ENCODE measurements around the gene VAV1. TPM values are rescaled to one million over a fixed set of nuclear protein-coding genes. Genes with fewer than 3 reads are reported as not detected.

Gene VAV1
- total and polyA plus RNA-seq, 2 donors (not counting 1 experiment from before 2014, with no cell fraction given) = 62.7 to 98.8 TPM

- Histone ChIP-seq H3K9ac (ENCODE audit: low read length) (no peak overlapping the region), H4K20me1 (ENCODE audit: control insufficient read depth, insufficient read depth, low read length, poor library complexity, severe bottlenecking) (no peaks in the 10 kb centered on the region), H3K4me1 (ENCODE audit: control insufficient read depth in 2 of 2, insufficient read depth in 2 of 2, low read length in 2 of 2) (no peaks in the 10 kb centered on the region), H2AFZ (ENCODE audit: insufficient read depth, low read depth, low read length, poor library complexity, severe bottlenecking) (no peak overlapping the region), H3K36me3 (replicated peaks in 1 of 2; ENCODE audit: control extremely low read depth in 1 of 2, control insufficient read depth in 1 of 2, extremely low read depth in 1 of 2, insufficient read depth in 2 of 2, low read length in 1 of 2) (no peaks in the 10 kb centered on the region), H3K27me3 (replicated peaks in 1 of 4; ENCODE audit: control extremely low read depth in 1 of 4, control insufficient read depth in 3 of 4, insufficient read depth in 4 of 4, low read length in 3 of 4) (no peaks in the 10 kb centered on the region), H3K9me3 (ENCODE audit: control extremely low read depth in 1 of 3, control insufficient read depth in 2 of 3, insufficient read depth in 1 of 3, low read length in 2 of 3) (peaks cover 4 to 18% (median 18%) of the 10 kb centered on the region in 3 donors), H3K79me2 (ENCODE audit: control insufficient read depth, insufficient read depth, low read length) (no peaks in the 10 kb centered on the region), H3K4me3 (ENCODE audit: control extremely low read depth in 1 of 5, extremely low read depth in 1 of 5, insufficient read depth in 1 of 5, low read depth in 2 of 5, low read length in 4 of 5) (no peak overlapping the region), H3K27ac (ENCODE audit: low read length in 2 of 2) (no peak overlapping the region), H3K4me2 (replicated peaks; ENCODE audit: low read depth, low read length, poor library complexity, severe bottlenecking) (no peak overlapping the region)
- peaks cover 6% of the 10 kb centered on the region for H3K27me3 Mint-ChIP-seq
- 50% methylated on average over 1 of the region's 3 CpGs for WGBS (ENCODE audit: insufficient coverage)
- TF ChIP-seq, protein P1, sequence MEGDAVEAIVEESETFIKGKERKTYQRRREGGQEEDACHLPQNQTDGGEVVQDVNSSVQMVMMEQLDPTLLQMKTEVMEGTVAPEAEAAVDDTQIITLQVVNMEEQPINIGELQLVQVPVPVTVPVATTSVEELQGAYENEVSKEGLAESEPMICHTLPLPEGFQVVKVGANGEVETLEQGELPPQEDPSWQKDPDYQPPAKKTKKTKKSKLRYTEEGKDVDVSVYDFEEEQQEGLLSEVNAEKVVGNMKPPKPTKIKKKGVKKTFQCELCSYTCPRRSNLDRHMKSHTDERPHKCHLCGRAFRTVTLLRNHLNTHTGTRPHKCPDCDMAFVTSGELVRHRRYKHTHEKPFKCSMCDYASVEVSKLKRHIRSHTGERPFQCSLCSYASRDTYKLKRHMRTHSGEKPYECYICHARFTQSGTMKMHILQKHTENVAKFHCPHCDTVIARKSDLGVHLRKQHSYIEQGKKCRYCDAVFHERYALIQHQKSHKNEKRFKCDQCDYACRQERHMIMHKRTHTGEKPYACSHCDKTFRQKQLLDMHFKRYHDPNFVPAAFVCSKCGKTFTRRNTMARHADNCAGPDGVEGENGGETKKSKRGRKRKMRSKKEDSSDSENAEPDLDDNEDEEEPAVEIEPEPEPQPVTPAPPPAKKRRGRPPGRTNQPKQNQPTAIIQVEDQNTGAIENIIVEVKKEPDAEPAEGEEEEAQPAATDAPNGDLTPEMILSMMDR (IDR thresholded peaks at IDR 0.05) = no peak
- TF ChIP-seq EZH2 (IDR thresholded peaks at IDR 0.05; ENCODE audit: borderline replicate concordance, insufficient read depth, low read depth, low read length, poor library complexity, severe bottlenecking) = no peak
- DNase-seq = no peak
- H3K4me1 Mint-ChIP-seq = no peaks in the 10 kb centered on the region
- no peak for ATAC-seq (ENCODE audit: low read depth)
- no peak overlapping the region for H3K27ac Mint-ChIP-seq
- intact Hi-C loops (cut with micrococcal nuclease) = no loop called here
- peaks cover 14% of the 10 kb centered on the region for H3K9me3 Mint-ChIP-seq (ENCODE audit: insufficient read depth)
- ChIA-PET POLR2A (no interaction called here), CTCF (no interaction called here)
- H3K4me3 Mint-ChIP-seq = no peak overlapping the region
These were observed 134.1 kb downstream of the VAV1 start for GRCh38 chr19:6906559-6907060.

Other genes starting within 250 kb of the VAV1 start
- gene TNFSF9, start 241.7 kb upstream of the VAV1 start, total RNA-seq = 11.7 TPM in 2 replicates
- gene TNFSF9, start 241.7 kb upstream of the VAV1 start, polyA plus RNA-seq = 8.9 and 24.3 TPM in 2 replicates
- 48.5 and 49.1 TPM in 2 replicates for gene CD70, start 181.6 kb upstream of the VAV1 start, total RNA-seq
- 14.6 and 23.9 TPM in 2 replicates for gene CD70, start 181.6 kb upstream of the VAV1 start, polyA plus RNA-seq
- gene TNFSF14, start 102.5 kb upstream of the VAV1 start, total RNA-seq = 0.37 and 0.58 TPM in 2 replicates
- gene TNFSF14, start 102.5 kb upstream of the VAV1 start, polyA plus RNA-seq = 0.04 and 0.06 TPM in 2 replicates
- 0.47 and 2.0 TPM in 2 replicates for gene C3, start 52.1 kb upstream of the VAV1 start, total RNA-seq
- 0.01 and 0.27 TPM in 2 replicates for gene C3, start 52.1 kb upstream of the VAV1 start, polyA plus RNA-seq
- gene GPR108, start 35.1 kb upstream of the VAV1 start, total RNA-seq = 78.8 and 79.0 TPM in 2 replicates
- gene GPR108, start 35.1 kb upstream of the VAV1 start, polyA plus RNA-seq = 82.5 and 100.0 TPM in 2 replicates
- 42.7 and 53.3 TPM in 2 replicates for gene TRIP10, start 33.0 kb upstream of the VAV1 start, total RNA-seq
- 5.9 and 9.1 TPM in 2 replicates for gene TRIP10, start 33.0 kb upstream of the VAV1 start, polyA plus RNA-seq
- 33.5 and 36.1 TPM in 2 replicates for gene SH2D3A, start 5.3 kb upstream of the VAV1 start, total RNA-seq
- 54.1 and 61.1 TPM in 2 replicates for gene SH2D3A, start 5.3 kb upstream of the VAV1 start, polyA plus RNA-seq
- gene ADGRE1, start 114.9 kb downstream of the VAV1 start, total RNA-seq = 0.24 TPM in 1 of 2 replicates, not detected in the other
- gene ADGRE1, start 114.9 kb downstream of the VAV1 start, polyA plus RNA-seq = 0.21 and 0.33 TPM in 2 replicates
- not detected in 2 replicates for gene MBD3L2B, start 248.7 kb downstream of the VAV1 start, total RNA-seq
- gene MBD3L2B, start 248.7 kb downstream of the VAV1 start, polyA plus RNA-seq = not detected in 2 replicates